ENCODE data around the gene TTC28. TPM values are rescaled to one million over a fixed set of nuclear protein-coding genes. Genes with fewer than 3 reads are reported as not detected.

The TTC28 gene
- polyA plus RNA-seq, 1 donor from 2014 or later, result 14.8 TPM

DNA sequence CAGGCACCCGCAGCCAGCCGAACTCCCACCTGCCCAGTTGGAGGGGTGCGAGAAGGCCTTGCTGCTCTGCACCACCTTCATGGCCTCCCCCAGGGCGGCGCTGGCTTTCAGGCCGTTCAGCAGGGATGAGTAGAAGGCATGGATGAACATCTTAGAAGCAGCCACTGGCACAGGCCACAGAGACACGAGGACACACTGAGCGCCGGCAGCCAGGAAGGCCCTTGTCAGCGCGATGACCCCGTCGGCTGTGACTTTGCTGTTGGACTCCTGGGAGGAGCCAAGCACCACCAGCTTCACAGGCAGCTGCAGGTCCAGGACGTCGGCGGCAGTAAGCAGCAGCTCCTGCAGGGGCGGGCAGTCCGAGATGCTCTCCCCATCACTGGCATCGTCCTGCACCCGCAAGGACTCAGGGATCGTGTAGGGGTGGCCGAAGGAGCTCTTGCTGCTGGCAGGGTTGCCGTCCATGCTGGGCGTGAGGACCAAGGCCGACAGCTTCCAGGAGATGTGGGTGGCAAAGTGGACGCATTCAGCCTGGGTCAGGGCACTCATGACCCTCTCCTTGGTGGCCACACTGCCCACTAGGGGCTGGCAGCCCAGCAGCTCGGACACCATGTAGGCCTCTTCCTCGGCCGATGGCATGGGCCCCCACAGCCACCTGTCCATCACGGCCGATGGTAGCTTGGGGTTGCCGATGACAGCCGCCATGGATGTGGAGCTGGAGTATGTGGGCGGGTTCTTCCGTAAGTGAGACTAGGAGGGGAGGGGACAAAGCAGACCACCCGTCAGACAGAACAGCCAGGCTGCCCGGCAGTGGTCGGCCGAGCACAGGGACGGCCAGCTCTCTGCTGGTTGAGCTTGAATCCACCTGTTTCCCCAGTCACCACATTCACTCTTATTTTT, 680.9 kb downstream of the TTC28 start:
- Histone ChIP-seq H3K79me2 (replicated peaks; ENCODE audit: insufficient read depth, low read length) (no peaks in the 10 kb centered on the region), H3K36me3 (ENCODE audit: insufficient read depth, low read length) (no peaks in the 10 kb centered on the region)

DNA sequence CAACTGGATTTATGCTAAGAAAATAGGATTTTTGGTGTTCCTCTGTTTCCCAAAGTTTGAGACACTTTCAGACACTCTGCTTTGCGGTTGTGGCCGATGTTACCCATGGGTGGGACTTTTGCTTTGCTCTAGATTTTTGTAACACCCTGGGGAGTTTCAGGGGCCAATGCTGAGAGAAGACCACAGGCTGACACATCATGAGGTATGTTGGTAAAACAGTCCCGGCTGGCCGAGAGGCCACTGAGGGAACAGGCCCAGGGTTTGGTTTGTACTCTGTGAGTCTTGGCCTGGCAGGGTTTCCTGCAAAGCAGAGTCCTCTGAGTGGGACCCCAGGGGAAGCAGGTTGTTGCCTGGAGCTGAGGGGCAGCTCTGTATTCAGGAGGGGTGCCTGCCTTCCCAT, 682.1 kb downstream of the TTC28 start:
- Histone ChIP-seq H3K36me3 (ENCODE audit: insufficient read depth, low read length) (no peaks in the 10 kb centered on the region), H3K4me2 (ENCODE audit: low read length) (no peak overlapping the region), H3K27ac (ENCODE audit: low read length) (no peak overlapping the region)

More for the DNA sequence above, 680.9 kb downstream of the TTC28 start:
- Histone ChIP-seq H3K9ac (ENCODE audit: low read length) (no peak overlapping the region), H3K27ac (ENCODE audit: low read length) (no peak overlapping the region), H3F3A (ENCODE audit: insufficient read depth, low read length, poor library complexity, severe bottlenecking) (no peaks in the 10 kb centered on the region), H2AFZ (ENCODE audit: low read depth, low read length) (no peak overlapping the region), H4K20me1 (ENCODE audit: insufficient read depth) (no peaks in the 10 kb centered on the region), H3K9me2 (ENCODE audit: insufficient read depth, low read length) (no peaks in the 10 kb centered on the region), H3K9me3 (ENCODE audit: low read length) (no peaks in the 10 kb centered on the region), H3K4me2 (ENCODE audit: low read length) (no peak overlapping the region), H3K27me3 (ENCODE audit: insufficient read depth, low read depth, low read length) (no peaks in the 10 kb centered on the region), H3K4me3 (ENCODE audit: low read length) (no peak overlapping the region)
- no peak for TF ChIP-seq POLR2AphosphoS5 (IDR thresholded peaks at IDR 0.05)
- TF ChIP-seq EP300 (conservative IDR thresholded peaks at IDR 0.05; ENCODE audit: poor library complexity, severe bottlenecking), result no peak
- TF ChIP-seq MXI1 (conservative IDR thresholded peaks at IDR 0.05; ENCODE audit: poor library complexity, severe bottlenecking), result no peak
- no peak for TF ChIP-seq RAD21 (conservative IDR thresholded peaks at IDR 0.05)
- no peak for TF ChIP-seq TAF1 (IDR thresholded peaks at IDR 0.05; ENCODE audit: low read depth)
- TF ChIP-seq, protein P1, sequence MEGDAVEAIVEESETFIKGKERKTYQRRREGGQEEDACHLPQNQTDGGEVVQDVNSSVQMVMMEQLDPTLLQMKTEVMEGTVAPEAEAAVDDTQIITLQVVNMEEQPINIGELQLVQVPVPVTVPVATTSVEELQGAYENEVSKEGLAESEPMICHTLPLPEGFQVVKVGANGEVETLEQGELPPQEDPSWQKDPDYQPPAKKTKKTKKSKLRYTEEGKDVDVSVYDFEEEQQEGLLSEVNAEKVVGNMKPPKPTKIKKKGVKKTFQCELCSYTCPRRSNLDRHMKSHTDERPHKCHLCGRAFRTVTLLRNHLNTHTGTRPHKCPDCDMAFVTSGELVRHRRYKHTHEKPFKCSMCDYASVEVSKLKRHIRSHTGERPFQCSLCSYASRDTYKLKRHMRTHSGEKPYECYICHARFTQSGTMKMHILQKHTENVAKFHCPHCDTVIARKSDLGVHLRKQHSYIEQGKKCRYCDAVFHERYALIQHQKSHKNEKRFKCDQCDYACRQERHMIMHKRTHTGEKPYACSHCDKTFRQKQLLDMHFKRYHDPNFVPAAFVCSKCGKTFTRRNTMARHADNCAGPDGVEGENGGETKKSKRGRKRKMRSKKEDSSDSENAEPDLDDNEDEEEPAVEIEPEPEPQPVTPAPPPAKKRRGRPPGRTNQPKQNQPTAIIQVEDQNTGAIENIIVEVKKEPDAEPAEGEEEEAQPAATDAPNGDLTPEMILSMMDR (IDR thresholded peaks at IDR 0.05; ENCODE audit: poor library complexity, severe bottlenecking), result no peak
- no peak for TF ChIP-seq SMC3 (conservative IDR thresholded peaks at IDR 0.05; ENCODE audit: poor library complexity)
- TF ChIP-seq EZH2 (IDR thresholded peaks at IDR 0.05; ENCODE audit: borderline replicate concordance, insufficient read depth, low read length, poor library complexity, severe bottlenecking), result no peak
- TF ChIP-seq, protein P2, sequence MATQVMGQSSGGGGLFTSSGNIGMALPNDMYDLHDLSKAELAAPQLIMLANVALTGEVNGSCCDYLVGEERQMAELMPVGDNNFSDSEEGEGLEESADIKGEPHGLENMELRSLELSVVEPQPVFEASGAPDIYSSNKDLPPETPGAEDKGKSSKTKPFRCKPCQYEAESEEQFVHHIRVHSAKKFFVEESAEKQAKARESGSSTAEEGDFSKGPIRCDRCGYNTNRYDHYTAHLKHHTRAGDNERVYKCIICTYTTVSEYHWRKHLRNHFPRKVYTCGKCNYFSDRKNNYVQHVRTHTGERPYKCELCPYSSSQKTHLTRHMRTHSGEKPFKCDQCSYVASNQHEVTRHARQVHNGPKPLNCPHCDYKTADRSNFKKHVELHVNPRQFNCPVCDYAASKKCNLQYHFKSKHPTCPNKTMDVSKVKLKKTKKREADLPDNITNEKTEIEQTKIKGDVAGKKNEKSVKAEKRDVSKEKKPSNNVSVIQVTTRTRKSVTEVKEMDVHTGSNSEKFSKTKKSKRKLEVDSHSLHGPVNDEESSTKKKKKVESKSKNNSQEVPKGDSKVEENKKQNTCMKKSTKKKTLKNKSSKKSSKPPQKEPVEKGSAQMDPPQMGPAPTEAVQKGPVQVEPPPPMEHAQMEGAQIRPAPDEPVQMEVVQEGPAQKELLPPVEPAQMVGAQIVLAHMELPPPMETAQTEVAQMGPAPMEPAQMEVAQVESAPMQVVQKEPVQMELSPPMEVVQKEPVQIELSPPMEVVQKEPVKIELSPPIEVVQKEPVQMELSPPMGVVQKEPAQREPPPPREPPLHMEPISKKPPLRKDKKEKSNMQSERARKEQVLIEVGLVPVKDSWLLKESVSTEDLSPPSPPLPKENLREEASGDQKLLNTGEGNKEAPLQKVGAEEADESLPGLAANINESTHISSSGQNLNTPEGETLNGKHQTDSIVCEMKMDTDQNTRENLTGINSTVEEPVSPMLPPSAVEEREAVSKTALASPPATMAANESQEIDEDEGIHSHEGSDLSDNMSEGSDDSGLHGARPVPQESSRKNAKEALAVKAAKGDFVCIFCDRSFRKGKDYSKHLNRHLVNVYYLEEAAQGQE (IDR thresholded peaks at IDR 0.05; ENCODE audit: borderline replicate concordance), result no peak

More for the DNA sequence above, 682.1 kb downstream of the TTC28 start:
- Histone ChIP-seq H3K9me2 (ENCODE audit: insufficient read depth, low read length) (no peaks in the 10 kb centered on the region), H3K9ac (ENCODE audit: low read length) (no peak overlapping the region), H3F3A (ENCODE audit: insufficient read depth, low read length, poor library complexity, severe bottlenecking) (no peaks in the 10 kb centered on the region), H3K27me3 (ENCODE audit: insufficient read depth, low read depth, low read length) (no peaks in the 10 kb centered on the region), H3K79me2 (replicated peaks; ENCODE audit: insufficient read depth, low read length) (no peaks in the 10 kb centered on the region), H3K9me3 (ENCODE audit: low read length) (no peaks in the 10 kb centered on the region), H2AFZ (ENCODE audit: low read depth, low read length) (no peak overlapping the region), H4K20me1 (ENCODE audit: insufficient read depth) (no peaks in the 10 kb centered on the region), H3K4me3 (ENCODE audit: low read length) (no peak overlapping the region)
- TF ChIP-seq, protein P1 (IDR thresholded peaks at IDR 0.05; ENCODE audit: poor library complexity, severe bottlenecking), result no peak
- no peak for TF ChIP-seq MXI1 (conservative IDR thresholded peaks at IDR 0.05; ENCODE audit: poor library complexity, severe bottlenecking)
- TF ChIP-seq EZH2 (IDR thresholded peaks at IDR 0.05; ENCODE audit: borderline replicate concordance, insufficient read depth, low read length, poor library complexity, severe bottlenecking), result no peak
- no peak for TF ChIP-seq POLR2AphosphoS5 (IDR thresholded peaks at IDR 0.05)
- no peak for TF ChIP-seq EP300 (conservative IDR thresholded peaks at IDR 0.05; ENCODE audit: poor library complexity, severe bottlenecking)
- no peak for TF ChIP-seq TAF1 (IDR thresholded peaks at IDR 0.05; ENCODE audit: low read depth)
- TF ChIP-seq, protein P2 (IDR thresholded peaks at IDR 0.05; ENCODE audit: borderline replicate concordance), result no peak
- TF ChIP-seq RAD21 (conservative IDR thresholded peaks at IDR 0.05), result no peak
- TF ChIP-seq SMC3 (conservative IDR thresholded peaks at IDR 0.05; ENCODE audit: poor library complexity), result no peak

Measured in neural cell (in vitro differentiated cells).